ENCODE results near the gene ATF1. TPM values are rescaled to one million over a fixed set of nuclear protein-coding genes. Genes with fewer than 3 reads are reported as not detected.

The ATF1 gene
- total RNA-seq = 50.3 and 54.5 TPM in 2 replicates

- intact Hi-C loops (cut with micrococcal nuclease) = loop anchor here (1.0 to 10.0 kb wide), 6 partner anchors 61 to 454 kb away; partner anchors contain the start of genes DIP2B, LETMD1, POU6F1 and TFCP2
Observed at GRCh38 chr12:50763639-50764285, at the start of gene ATF1. Gene ATF1 (plus strand): TSS chr12:50764101. CDS start chr12:50780146, 16,045 bp downstream.

GRCh38 chr12:50715174-50715573 is 48.7 kb upstream of the ATF1 start:
- intact Hi-C loops (cut with micrococcal nuclease) = no loop called here

- intact Hi-C loops (cut with micrococcal nuclease) = no loop called here
Observed at GRCh38 chr12:50718760-50719159, 45.1 kb upstream of the ATF1 start.

GRCh38 chr12:50720085-50720484 is 43.8 kb upstream of the ATF1 start:
- intact Hi-C loops (cut with micrococcal nuclease) = no loop called here

GRCh38 chr12:50720501-50720900 is 43.4 kb upstream of the ATF1 start:
- intact Hi-C loops (cut with micrococcal nuclease) = no loop called here

GRCh38 chr12:50723865-50724264 is 40.0 kb upstream of the ATF1 start:
- intact Hi-C loops (cut with micrococcal nuclease) = no loop called here

- intact Hi-C loops (cut with micrococcal nuclease) = no loop called here
Observed at GRCh38 chr12:50725011-50725942, 38.6 kb upstream of the ATF1 start.

- intact Hi-C loops (cut with micrococcal nuclease) = no loop called here
Observed at GRCh38 chr12:50727466-50727865, 36.4 kb upstream of the ATF1 start.

- intact Hi-C loops (cut with micrococcal nuclease) = no loop called here
Observed at GRCh38 chr12:50728417-50728816, 35.5 kb upstream of the ATF1 start.

GRCh38 chr12:50728841-50729240 is 35.1 kb upstream of the ATF1 start:
- intact Hi-C loops (cut with micrococcal nuclease) = no loop called here

- intact Hi-C loops (cut with micrococcal nuclease) = loop anchor here (10.0 kb wide), 1 partner anchor 228 kb away; the partner anchor contains the start of gene DIP2B
Observed at GRCh38 chr12:50732591-50732990, 31.3 kb upstream of the ATF1 start.

- intact Hi-C loops (cut with micrococcal nuclease) = loop anchor here (10.0 kb wide), 1 partner anchor 229 kb away; the partner anchor contains the start of gene DIP2B
Observed at GRCh38 chr12:50733706-50734105, 30.2 kb upstream of the ATF1 start.

- intact Hi-C loops (cut with micrococcal nuclease) = loop anchor here (10.0 kb wide), 1 partner anchor 230 kb away; the partner anchor contains the start of gene DIP2B
Observed at GRCh38 chr12:50734409-50735263, 29.3 kb upstream of the ATF1 start.

GRCh38 chr12:50739611-50740010 is 24.3 kb upstream of the ATF1 start:
- intact Hi-C loops (cut with micrococcal nuclease) = loop anchor here (10.0 kb wide), 1 partner anchor 235 kb away; the partner anchor contains the start of gene DIP2B

- intact Hi-C loops (cut with micrococcal nuclease) = no loop called here
Observed at GRCh38 chr12:50740307-50740706, 23.6 kb upstream of the ATF1 start.

- intact Hi-C loops (cut with micrococcal nuclease) = no loop called here
Observed at GRCh38 chr12:50742776-50743175, 21.1 kb upstream of the ATF1 start.

GRCh38 chr12:50745861-50746260 is 18.0 kb upstream of the ATF1 start:
- intact Hi-C loops (cut with micrococcal nuclease) = no loop called here

- intact Hi-C loops (cut with micrococcal nuclease) = no loop called here
Observed at GRCh38 chr12:50746431-50746830, 17.5 kb upstream of the ATF1 start.

- intact Hi-C loops (cut with micrococcal nuclease) = no loop called here
Observed at GRCh38 chr12:50747817-50748216, 16.1 kb upstream of the ATF1 start.

- intact Hi-C loops (cut with micrococcal nuclease) = no loop called here
Observed at GRCh38 chr12:50749459-50749882, 14.4 kb upstream of the ATF1 start.

- intact Hi-C loops (cut with micrococcal nuclease) = no loop called here
Observed at GRCh38 chr12:50750366-50750765, 13.5 kb upstream of the ATF1 start.
